Loucy (cell line): ENCODE measurements around the gene ACSL5.

Source experiments
- H2AFZ ChIP-seq: fragments of 200-600 bp; sonication (generic); 2 replicates; pipeline ENCODE4 v1.6.0; 2016; ENCODE audit warnings: antibody characterized with exemption, mild to moderate bottlenecking, low read length, moderate library complexity
- H3F3A ChIP-seq: fragments of 200-600 bp; 2 replicates; pipeline ENCODE4 v1.6.0; 2016; ENCODE audit warnings: antibody characterized with exemption, low read depth, mild to moderate bottlenecking
- H3K27me3 ChIP-seq: fragments of 200-600 bp; sonication (generic); 2 replicates; pipeline ENCODE4 v1.6.1; 2014; ENCODE audit warnings: low read length, mild to moderate bottlenecking; ENCODE audit not compliant: insufficient read depth, poor library complexity, severe bottlenecking
- H3K36me3 ChIP-seq: fragments of 200-600 bp; sonication (generic); 2 replicates; pipeline ENCODE4 v1.6.1; 2016; ENCODE audit warnings: low read length; ENCODE audit not compliant: insufficient read depth
- H3K4me1 ChIP-seq: fragments of 200-600 bp; sonication (generic); 2 replicates; pipeline ENCODE4 v1.5.1; 2014; ENCODE audit warnings: low read length, mild to moderate bottlenecking; ENCODE audit not compliant: insufficient read depth, poor library complexity, severe bottlenecking
- H3K4me2 ChIP-seq: fragments of 200-600 bp; sonication (generic); 2 replicates; pipeline ENCODE4 v1.6.0; 2014; ENCODE audit warnings: antibody characterized with exemption, low read length, low read depth, mild to moderate bottlenecking; ENCODE audit not compliant: poor library complexity, severe bottlenecking
- H3K4me3 ChIP-seq: fragments of 200-600 bp; sonication (generic); 2 replicates; pipeline ENCODE4 v1.5.1; 2014; ENCODE audit warnings: low read length, mild to moderate bottlenecking, mixed read lengths; ENCODE audit not compliant: poor library complexity, severe bottlenecking
- H3K79me2 ChIP-seq: fragments of 200-600 bp; sonication (generic); 2 replicates; pipeline ENCODE4 v1.6.1; 2014; ENCODE audit warnings: low read length; ENCODE audit not compliant: insufficient read depth
- H3K9ac ChIP-seq: fragments of 200-600 bp; sonication (generic); 2 replicates; pipeline ENCODE4 v1.6.0; 2014; ENCODE audit warnings: mild to moderate bottlenecking, low read depth, low read length, moderate library complexity; ENCODE audit not compliant: poor library complexity, severe bottlenecking
- H3K9me2 ChIP-seq: fragments of 200-600 bp; sonication (generic); replicated peaks from 2 replicates; pipeline ENCODE4 v1.6.1; 2016; ENCODE audit warnings: low read depth, low read length, mixed read lengths
- H3K9me3 ChIP-seq: fragments of 200-600 bp; sonication (generic); 2 replicates; pipeline ENCODE4 v1.6.1; 2014; ENCODE audit warnings: mild to moderate bottlenecking, antibody characterized with exemption, low read length, low read depth; ENCODE audit not compliant: insufficient read depth
- H4K20me1 ChIP-seq: fragments of 200-600 bp; sonication (generic); 2 replicates; pipeline ENCODE4 v1.6.0; 2014; ENCODE audit warnings: antibody characterized with exemption, low read length, mild to moderate bottlenecking; ENCODE audit not compliant: insufficient read depth, poor library complexity, severe bottlenecking
- CTCF ChIP-seq: fragments of 200-600 bp; sonication (generic); conservative IDR thresholded peaks from 2 replicates; pipeline ENCODE4 v1.5.1; 2014; ENCODE audit warnings: mild to moderate bottlenecking, antibody characterized with exemption, low read length
- EZH2phosphoT487 ChIP-seq: fragments of 200-600 bp; IDR thresholded peaks from 2 replicates; pipeline ENCODE4 v1.6.1; 2018; ENCODE audit warnings: antibody characterized with exemption, mild to moderate bottlenecking, moderate library complexity, borderline replicate concordance

Gene ACSL5

GRCh38 chr10:112442063-112442462 lies 68.1 kb downstream of the ACSL5 start:
- Histone ChIP-seq H3K79me2 (peaks cover 31% of the 10 kb centered on the region), H3K4me1 (peaks cover 31% of the 10 kb centered on the region), H3K36me3 (peaks cover 13% of the 10 kb centered on the region; the same call in 1 of the 2 replicates), H3K4me3 (no peak overlapping the region), H2AFZ (no peak overlapping the region), H3K4me2 (peak overlapping the region; percentile 34), H4K20me1 (peaks cover 10% of the 10 kb centered on the region), H3K9me2 (no peaks in the 10 kb centered on the region), H3F3A (no peaks in the 10 kb centered on the region), H3K9me3 (no peaks in the 10 kb centered on the region), H3K27me3 (no peaks in the 10 kb centered on the region), H3K9ac (no peak overlapping the region)
- TF ChIP-seq EZH2phosphoT487 (no peak), CTCF (no peak)

DNA sequence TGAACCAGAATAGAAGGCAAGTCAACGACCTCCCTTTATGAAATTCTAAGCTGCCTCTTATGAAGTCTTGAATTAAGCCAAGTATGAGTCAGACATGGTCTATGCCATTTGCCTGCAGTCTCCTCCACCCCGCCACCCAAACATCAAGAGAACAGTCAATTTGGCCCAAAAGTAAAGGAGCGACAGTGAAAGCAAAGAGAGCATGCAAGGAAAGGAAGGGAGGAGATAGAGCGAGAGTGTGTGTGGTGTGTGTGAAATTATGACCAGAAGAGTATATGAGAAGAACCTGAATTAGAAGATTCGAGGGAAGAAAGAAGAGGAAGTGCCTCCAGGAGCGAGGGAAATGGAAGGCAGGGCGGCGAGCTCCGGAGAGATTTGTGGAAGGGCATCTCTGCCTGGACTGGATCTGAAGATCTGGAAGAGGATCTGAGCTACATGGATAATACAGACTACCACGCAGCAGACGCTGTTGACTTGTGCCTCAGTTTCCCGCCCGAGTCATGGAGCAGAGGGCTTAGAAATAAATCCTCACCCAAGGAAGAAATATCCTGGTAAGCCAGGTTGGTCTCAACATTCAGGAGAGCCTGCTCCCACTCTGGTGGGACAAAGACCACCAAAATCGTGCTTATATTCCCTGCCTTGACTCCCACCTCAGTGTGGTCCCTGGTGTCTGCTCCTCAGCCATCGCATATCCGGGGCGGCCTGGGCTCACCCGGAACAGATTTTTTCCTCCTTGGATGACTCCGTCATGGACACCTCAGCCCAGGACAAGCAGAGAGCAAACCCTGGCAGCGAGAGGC lies 72.3 kb downstream of the ACSL5 start:
- H3K4me2 ChIP-seq, result peak overlapping the region; percentile 93
- H2AFZ ChIP-seq, result peak overlapping the region; percentile 96

GRCh38 chr10:112446855-112447619 lies 73.1 kb downstream of the ACSL5 start, which contains the start of the genes VTI1A and ZDHHC6:
Gene VTI1A (plus strand): TSS chr10:112447215. CDS start chr10:112447374, 159 bp downstream.
Gene ZDHHC6 (minus strand): TSS chr10:112446914. CDS start chr10:112445436, 1,478 bp downstream.
- Histone ChIP-seq H3K9me2 (no peaks in the 10 kb centered on the region), H3K79me2 (peaks cover 77% of the 10 kb centered on the region), H3F3A (no peaks in the 10 kb centered on the region), H4K20me1 (peaks cover 13% of the 10 kb centered on the region), H3K36me3 (no peaks in the 10 kb centered on the region), H2AFZ (peak within 1 kb of the TSS; percentile 96), H3K9ac (peak within 1 kb of the TSS; percentile 92), H3K4me3 (peak within 1 kb of the TSS; percentile 93), H3K9me3 (no peaks in the 10 kb centered on the region), H3K4me2 (peak within 1 kb of the TSS; percentile 93), H3K27me3 (no peaks in the 10 kb centered on the region), H3K4me1 (peaks cover 55% of the 10 kb centered on the region)
- TF ChIP-seq EZH2phosphoT487 (no peak), CTCF (peak; percentile 27)

More for the DNA sequence above, 72.3 kb downstream of the ACSL5 start:
- no peaks in the 10 kb centered on the region for H3K36me3 ChIP-seq
- H3K9me2 ChIP-seq, result no peaks in the 10 kb centered on the region
- H3K9ac ChIP-seq, result peak overlapping the region; percentile 92
- H3F3A ChIP-seq, result no peaks in the 10 kb centered on the region
- peaks cover 71% of the 10 kb centered on the region for H3K79me2 ChIP-seq
- H3K4me3 ChIP-seq, result peak overlapping the region; percentile 93
- no peaks in the 10 kb centered on the region for H3K27me3 ChIP-seq
- H3K9me3 ChIP-seq, result no peaks in the 10 kb centered on the region
- peaks cover 53% of the 10 kb centered on the region for H3K4me1 ChIP-seq
- peaks cover 13% of the 10 kb centered on the region for H4K20me1 ChIP-seq
- TF ChIP-seq CTCF, result no peak
- TF ChIP-seq EZH2phosphoT487, result no peak
